Spinal cord (tissue), 10 donors: ENCODE results near the gene TJP1. TPM values are rescaled to one million over a fixed set of nuclear protein-coding genes. Genes with fewer than 3 reads are reported as not detected.

Source experiments
- DNase-seq, 6 donors: peaks; one replicate each; pipeline versions ENCODE4 v3.0.0 to v3.0.0-alpha.2; 2013 to 2015; ENCODE audit warnings: low spot score in 6 of 6, low read depth in 4 of 6
- H3K27ac ChIP-seq: one replicate; pipeline ENCODE4 v1.5.1; 2013; ENCODE audit warnings: low read depth, low read length, control low read depth
- H3K27me3 ChIP-seq: one replicate; pipeline ENCODE4 v1.6.1; 2013; ENCODE audit warnings: low read length; ENCODE audit not compliant: control insufficient read depth, insufficient read depth
- H3K36me3 ChIP-seq: one replicate; pipeline ENCODE4 v1.6.1; 2013; ENCODE audit warnings: low read length; ENCODE audit not compliant: control insufficient read depth, insufficient read depth
- H3K4me1 ChIP-seq: one replicate; pipeline ENCODE4 v1.6.1; 2013; ENCODE audit warnings: low read length; ENCODE audit not compliant: control insufficient read depth, insufficient read depth
- H3K4me3 ChIP-seq: one replicate; pipeline ENCODE4 v1.5.1; 2013; ENCODE audit warnings: low read depth, low read length, control low read depth
- H3K9me3 ChIP-seq: one replicate; pipeline ENCODE4 v1.6.1; 2013; ENCODE audit warnings: low read length; ENCODE audit not compliant: control insufficient read depth, insufficient read depth
- WGBS: methylation state at CpG from one replicate; pipeline ENCODE4 v1.1.5; 2013; ENCODE audit warnings: missing lambda C conversion rate; ENCODE audit not compliant: insufficient coverage; 5-methylcytosine and 5-hydroxymethylcytosine counted together
- polyA plus RNA-seq, 2 donors: library from polyadenylated mRNA; unstranded; fragments of 120-200 nt; gene quantifications; one replicate each; pipeline ENCODE4 v1.2.1, GENCODE V29; 2013; ENCODE audit not compliant: insufficient read length in 2 of 2
- total RNA-seq, 2 donors: library from RNA; depleted of rRNA in 1 of 2; stranded (reverse); fragments of 120-200 nt in 1 of 2; fragments of >200 nt in 1 of 2; gene quantifications; one replicate each; pipeline versions ENCODE4 v1.2.3 to v1.2.4, GENCODE V29; 2013 to 2014
- donor health status: healthy.

The TJP1 gene
- total and polyA plus RNA-seq, 4 donors: 95.2 to 192 (median 127) TPM

DNA sequence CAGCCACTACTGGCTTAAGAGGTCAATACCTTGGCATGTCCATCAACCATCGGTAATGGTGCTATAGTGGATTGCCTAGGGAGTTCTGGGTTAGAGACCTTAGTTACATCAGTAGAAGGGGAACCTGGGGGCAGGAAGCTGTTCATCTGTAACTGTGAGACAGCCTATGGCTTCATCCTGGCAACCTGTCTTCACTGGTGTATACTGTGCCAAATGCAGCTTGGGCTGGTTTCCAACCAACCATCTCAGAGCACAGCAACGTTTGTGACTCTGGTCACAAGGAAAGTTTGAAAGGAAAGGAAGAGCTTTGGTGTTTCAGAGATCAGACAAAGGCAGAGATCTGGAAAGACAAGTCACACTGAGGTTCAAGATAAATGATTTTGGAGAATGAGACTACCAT is 93.8 kb downstream of the TJP1 start:
- Histone ChIP-seq H3K27ac (no peak overlapping the region), H3K36me3 (peaks cover 19% of the 10 kb centered on the region), H3K9me3 (no peaks in the 10 kb centered on the region), H3K4me3 (no peak overlapping the region), H3K27me3 (no peaks in the 10 kb centered on the region), H3K4me1 (no peaks in the 10 kb centered on the region)
- WGBS: 90% methylated on average over 1 of the region's 2 CpGs
- peak in 2 of 6 donors; percentile 13 to 43 for DNase-seq

DNA sequence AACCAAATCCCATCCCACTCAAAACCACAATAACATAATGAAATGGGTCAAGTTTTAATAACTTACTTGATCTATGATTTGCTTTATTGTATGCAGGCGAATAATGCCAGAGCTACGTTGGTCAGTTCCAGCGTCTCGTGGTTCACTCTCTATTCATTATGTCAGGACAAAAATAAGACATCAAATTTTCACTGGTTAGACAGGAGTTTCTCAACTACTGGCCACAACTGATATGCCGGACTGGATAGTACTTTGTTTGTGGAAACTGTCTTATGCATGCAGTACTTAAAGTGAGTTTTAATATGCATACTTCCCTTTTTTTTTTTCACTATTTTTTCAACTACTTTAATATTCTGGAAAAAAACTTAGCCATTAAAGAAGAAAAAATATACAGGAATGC is 94.4 kb downstream of the TJP1 start:
- no CpG with 5 or more reads among the region's 5 CpGs for WGBS
- no peak for DNase-seq

DNA sequence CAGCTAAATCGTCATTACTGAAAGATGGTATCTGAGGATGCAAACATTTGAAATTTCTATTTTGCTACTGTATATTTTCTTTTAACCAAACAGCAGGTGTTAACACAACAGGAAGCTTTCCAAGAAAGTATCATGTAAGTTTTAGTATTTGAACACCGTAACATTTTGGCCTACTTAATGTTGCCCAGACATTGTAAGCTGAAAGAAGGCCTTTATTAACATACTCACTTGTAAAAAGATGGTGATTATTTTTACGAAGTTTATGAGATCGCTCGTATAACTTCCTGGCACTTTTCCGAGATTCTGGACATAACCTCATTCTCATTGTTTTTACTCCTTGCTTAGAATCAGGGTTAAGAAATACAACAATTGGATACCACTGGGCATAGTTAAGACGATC is 95.7 kb downstream of the TJP1 start:
- Histone ChIP-seq H3K36me3 (peaks cover 29% of the 10 kb centered on the region), H3K27me3 (no peaks in the 10 kb centered on the region), H3K4me3 (no peak overlapping the region), H3K27ac (no peak overlapping the region), H3K9me3 (peaks cover 6% of the 10 kb centered on the region), H3K4me1 (no peaks in the 10 kb centered on the region)
- no CpG with 5 or more reads among the region's 7 CpGs for WGBS
- DNase-seq: no peak

More for the DNA sequence above, 94.4 kb downstream of the TJP1 start:
- no peaks in the 10 kb centered on the region for H3K9me3 ChIP-seq
- no peak overlapping the region for H3K4me3 ChIP-seq
- H3K27me3 ChIP-seq: no peaks in the 10 kb centered on the region
- H3K36me3 ChIP-seq: peaks cover 19% of the 10 kb centered on the region
- no peaks in the 10 kb centered on the region for H3K4me1 ChIP-seq
- no peak overlapping the region for H3K27ac ChIP-seq

DNA sequence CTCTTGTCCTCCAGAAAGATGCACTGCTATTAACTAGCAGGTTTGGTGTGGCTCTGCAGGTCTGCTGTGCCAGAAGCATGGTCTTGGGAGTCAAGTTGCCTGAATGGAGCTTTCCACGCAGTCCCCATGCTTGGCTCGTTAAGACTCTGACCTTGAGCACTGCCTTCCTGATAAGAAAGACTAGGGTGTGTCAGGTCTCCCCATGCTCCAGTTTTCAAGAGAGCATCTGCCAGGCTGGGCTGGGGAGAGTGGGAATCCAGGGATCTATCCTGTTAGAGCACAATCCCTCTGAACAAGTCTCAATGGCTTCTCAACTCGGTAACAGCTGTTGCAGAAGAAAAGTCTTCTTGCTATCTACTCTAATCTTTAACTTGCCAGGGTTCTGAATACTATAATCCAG is 98.2 kb downstream of the TJP1 start:
- Histone ChIP-seq H3K27me3 (no peaks in the 10 kb centered on the region), H3K4me1 (no peaks in the 10 kb centered on the region), H3K4me3 (no peak overlapping the region), H3K36me3 (peaks cover 20% of the 10 kb centered on the region), H3K9me3 (peaks cover 6% of the 10 kb centered on the region), H3K27ac (no peak overlapping the region)
- 100% methylated on average over 2 of the region's 3 CpGs for WGBS
- DNase-seq: no peak

DNA sequence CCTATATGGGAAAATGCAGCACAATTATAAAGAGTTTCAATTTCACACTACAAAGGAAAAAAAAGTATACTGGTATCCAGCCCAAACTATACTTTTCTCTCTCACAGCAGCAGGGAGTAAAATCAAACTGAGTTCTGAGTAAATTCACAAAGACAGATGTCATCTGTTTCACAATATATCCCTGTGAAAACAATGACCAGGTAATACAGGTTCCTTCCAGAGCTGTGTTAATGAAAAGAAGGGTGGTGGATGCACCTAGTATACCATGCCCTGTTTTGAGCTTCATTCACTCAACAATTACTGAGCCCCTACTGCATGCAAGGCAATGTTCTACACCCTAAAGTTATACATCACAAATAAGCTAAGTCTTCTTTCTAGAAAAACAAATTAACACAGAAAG is 108.5 kb downstream of the TJP1 start:
- Histone ChIP-seq H3K27me3 (no peaks in the 10 kb centered on the region), H3K27ac (no peak overlapping the region), H3K9me3 (no peaks in the 10 kb centered on the region), H3K4me1 (no peaks in the 10 kb centered on the region), H3K36me3 (peaks cover 30% of the 10 kb centered on the region), H3K4me3 (no peak overlapping the region)
- DNase-seq: no peak

DNA sequence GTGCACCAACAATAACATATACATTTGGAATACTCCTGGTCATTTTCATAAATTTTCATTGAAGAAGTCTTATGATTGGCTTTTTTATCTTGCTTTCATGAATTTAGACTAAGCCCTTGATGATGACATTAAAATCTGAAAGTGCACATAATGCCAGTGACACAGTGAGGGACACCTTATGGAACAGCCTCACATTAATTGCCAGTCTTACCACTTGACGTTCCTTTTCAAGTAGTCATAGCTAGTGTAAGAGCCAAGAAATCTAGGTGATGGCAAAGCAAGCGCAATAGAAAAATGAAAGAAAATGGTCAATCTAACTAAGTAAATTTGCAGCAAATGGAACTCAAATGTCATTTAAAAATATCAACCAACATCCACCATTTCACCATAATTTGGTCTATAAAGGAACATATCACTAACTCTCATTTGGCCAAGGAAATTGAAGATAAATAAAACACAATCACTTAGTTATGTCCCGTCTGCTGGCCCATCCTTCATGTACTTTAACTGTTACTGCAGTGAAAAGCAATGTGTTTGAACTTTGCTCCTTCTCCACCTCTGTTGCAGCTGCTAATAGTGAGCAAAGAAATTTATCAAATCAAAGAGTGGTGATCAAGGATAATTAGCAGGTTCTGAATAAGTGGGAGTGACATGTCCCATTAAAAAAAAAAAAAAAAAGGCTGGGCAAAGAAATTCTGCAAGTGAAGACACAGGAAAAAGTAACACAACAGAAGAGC is 110.0 kb downstream of the TJP1 start:
- WGBS: no CpG with 5 or more reads among the region's 3 CpGs
- no peaks in the 10 kb centered on the region for H3K4me1 ChIP-seq
- H3K9me3 ChIP-seq: no peaks in the 10 kb centered on the region
- no peak overlapping the region for H3K27ac ChIP-seq
- H3K27me3 ChIP-seq: no peaks in the 10 kb centered on the region
- H3K36me3 ChIP-seq: peaks cover 26% of the 10 kb centered on the region
- no peak overlapping the region for H3K4me3 ChIP-seq
- no peak for DNase-seq

DNA sequence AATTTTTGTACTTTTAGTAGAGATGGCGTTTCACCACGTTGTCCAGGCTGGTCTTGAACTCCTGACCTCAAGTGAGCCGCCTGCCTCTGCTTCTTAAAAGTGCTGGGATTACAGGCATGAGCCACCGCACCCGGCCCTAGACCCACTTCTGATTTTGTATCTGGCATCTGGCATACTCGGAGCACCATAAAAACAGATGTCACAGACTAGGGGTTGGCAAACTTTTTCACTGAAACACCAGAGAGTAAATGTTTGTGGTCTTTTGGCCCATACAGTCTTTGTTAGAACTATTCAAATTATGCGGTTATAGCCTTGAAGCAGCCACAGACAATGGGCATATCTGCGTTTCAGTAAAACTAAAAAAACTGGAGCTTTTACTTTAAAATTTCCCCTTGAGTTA is 110.7 kb downstream of the TJP1 start:
- Histone ChIP-seq H3K4me1 (no peaks in the 10 kb centered on the region), H3K9me3 (no peaks in the 10 kb centered on the region), H3K4me3 (no peak overlapping the region), H3K27me3 (no peaks in the 10 kb centered on the region), H3K27ac (no peak overlapping the region), H3K36me3 (peaks cover 34% of the 10 kb centered on the region)
- no peak for DNase-seq
- 90% methylated on average over 6 of the region's 8 CpGs for WGBS

DNA sequence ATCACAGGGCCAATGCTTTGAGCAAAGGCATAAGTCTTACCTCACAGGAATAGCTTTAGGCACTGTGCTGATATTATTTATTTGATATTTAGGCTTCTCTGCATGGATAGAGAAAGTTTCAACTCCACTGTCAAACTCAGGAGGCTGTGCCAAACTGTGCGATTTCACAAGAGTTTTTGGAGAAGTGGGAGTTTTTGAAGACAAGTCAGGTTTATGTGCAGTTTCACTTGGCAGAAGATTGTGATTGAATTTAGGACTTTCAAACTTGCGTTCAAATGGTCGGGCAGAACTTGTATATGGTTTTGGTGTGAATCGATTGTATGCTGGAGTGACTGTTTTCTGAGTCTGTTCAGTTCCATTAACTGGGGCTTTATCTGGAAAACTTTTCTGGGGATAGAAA is 113.7 kb downstream of the TJP1 start:
- Histone ChIP-seq H3K4me3 (no peak overlapping the region), H3K36me3 (peaks cover 39% of the 10 kb centered on the region), H3K9me3 (no peaks in the 10 kb centered on the region), H3K27me3 (no peaks in the 10 kb centered on the region), H3K27ac (no peak overlapping the region), H3K4me1 (no peaks in the 10 kb centered on the region)
- 88% methylated on average over 4 of the region's 4 CpGs for WGBS
- DNase-seq: no peak

DNA sequence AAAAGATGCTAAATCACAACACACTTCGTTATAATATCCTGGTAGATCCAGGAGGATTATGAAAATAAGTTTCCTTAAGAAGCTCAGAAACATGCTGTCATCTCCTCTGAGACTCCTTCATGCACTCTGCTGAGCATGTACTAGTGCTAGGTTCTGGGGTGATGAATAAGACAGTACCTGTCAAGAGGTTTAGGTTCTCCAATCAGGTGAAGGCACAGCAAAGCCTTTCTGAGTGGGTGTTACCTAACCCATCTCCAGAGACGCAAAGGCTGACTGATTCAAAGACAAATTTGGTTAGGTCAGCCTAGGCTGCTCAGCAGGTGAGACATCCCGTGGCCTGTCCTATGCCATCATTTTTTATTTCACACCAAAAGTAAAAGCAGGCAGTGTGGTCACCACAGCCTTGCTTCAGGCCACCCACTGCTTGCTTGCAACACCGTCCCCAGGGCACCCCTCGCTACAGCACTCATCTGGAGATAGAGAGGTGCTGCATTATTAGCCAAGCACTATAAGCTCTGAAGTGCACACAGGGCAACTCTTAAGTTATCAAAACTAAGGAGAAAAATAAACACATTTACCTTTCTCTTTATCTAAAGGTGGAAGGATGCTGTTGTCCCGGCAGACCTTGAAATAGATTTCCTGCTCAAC is 117.2 kb downstream of the TJP1 start:
- Histone ChIP-seq H3K27ac (no peak overlapping the region), H3K27me3 (no peaks in the 10 kb centered on the region), H3K4me3 (no peak overlapping the region), H3K9me3 (no peaks in the 10 kb centered on the region), H3K36me3 (peaks cover 40% of the 10 kb centered on the region), H3K4me1 (no peaks in the 10 kb centered on the region)
- DNase-seq: no peak
- WGBS: 93% methylated on average over 3 of the region's 6 CpGs

DNA sequence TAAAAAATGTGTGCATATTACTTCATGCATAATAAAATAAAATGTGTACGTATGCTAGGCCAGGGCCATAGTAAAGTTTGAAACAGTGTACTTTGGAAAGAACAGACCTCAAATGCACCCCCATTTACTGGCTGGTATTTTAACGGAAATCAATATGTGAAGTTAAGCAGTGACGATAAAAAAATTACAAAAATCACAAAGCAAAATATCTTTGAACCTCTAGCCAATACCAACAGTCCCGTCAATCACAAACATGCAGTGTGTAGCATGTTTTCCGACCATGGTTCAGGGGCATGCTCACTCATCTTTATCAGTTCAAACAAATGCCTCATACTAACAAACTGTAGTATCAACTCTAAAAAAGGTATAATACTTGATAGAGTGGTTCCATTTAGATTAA is 121.1 kb downstream of the TJP1 start:
- DNase-seq: no peak
- no peak overlapping the region for H3K4me3 ChIP-seq
- H3K27me3 ChIP-seq: no peaks in the 10 kb centered on the region
- H3K4me1 ChIP-seq: no peaks in the 10 kb centered on the region
- H3K9me3 ChIP-seq: no peaks in the 10 kb centered on the region
- H3K27ac ChIP-seq: no peak overlapping the region
- WGBS: no CpG with 5 or more reads among the region's 5 CpGs
- peaks cover 21% of the 10 kb centered on the region for H3K36me3 ChIP-seq
